Ishikawa (cell line): Measurements from ENCODE around the gene SYP.

Source experiments
- CEBPB ChIP-seq: IDR thresholded peaks from 2 replicates; pipeline ENCODE4 v1.6.1; 2012
- CREB1 ChIP-seq: IDR thresholded peaks from 2 replicates; pipeline ENCODE4 v1.6.1; 2012; ENCODE audit warnings: low read depth
- EGR1 ChIP-seq: IDR thresholded peaks from 2 replicates; pipeline ENCODE4 v1.6.1; 2012
- EP300 ChIP-seq: IDR thresholded peaks from 2 replicates; pipeline ENCODE4 v1.6.1; 2012; ENCODE audit warnings: borderline replicate concordance
- FOXM1 ChIP-seq: IDR thresholded peaks from 2 replicates; pipeline ENCODE4 v1.6.1; 2012; ENCODE audit warnings: low read depth, borderline replicate concordance
- TEAD4 ChIP-seq: IDR thresholded peaks from 2 replicates; pipeline ENCODE4 v1.6.1; 2012
- YY1 ChIP-seq: IDR thresholded peaks from 2 replicates; pipeline ENCODE4 v1.6.1; 2012; ENCODE audit warnings: low read depth
- TF ChIP-seq, protein P1 (sequence below): IDR thresholded peaks from 2 replicates; pipeline ENCODE4 v1.6.1; 2012; ENCODE audit warnings: low read depth, mild to moderate bottlenecking

DNA sequence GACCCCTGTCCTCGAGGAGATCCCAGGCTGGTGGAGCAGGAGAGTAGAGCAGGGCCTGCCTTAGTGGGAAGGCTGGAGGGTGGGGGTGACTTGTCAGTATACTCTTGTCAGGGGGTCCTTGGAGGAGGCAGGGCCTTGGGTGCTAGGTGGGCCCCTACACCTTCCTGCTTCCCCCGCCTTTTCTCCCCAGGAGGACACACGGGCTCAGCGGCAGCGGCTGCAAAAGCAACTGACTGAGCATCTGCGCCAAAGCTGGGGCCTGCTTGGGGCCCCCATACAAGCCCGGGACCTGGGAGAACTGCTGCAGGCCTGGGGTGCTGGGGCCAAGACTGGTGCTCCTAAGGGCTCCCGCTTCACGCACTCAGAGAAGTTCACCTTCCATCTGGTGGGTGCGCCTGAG, 46.5 kb upstream of the SYP start:
- TF ChIP-seq CREB1, result no peak
- TF ChIP-seq EP300, result no peak
- no peak for TF ChIP-seq FOXM1
- TF ChIP-seq, protein P1, sequence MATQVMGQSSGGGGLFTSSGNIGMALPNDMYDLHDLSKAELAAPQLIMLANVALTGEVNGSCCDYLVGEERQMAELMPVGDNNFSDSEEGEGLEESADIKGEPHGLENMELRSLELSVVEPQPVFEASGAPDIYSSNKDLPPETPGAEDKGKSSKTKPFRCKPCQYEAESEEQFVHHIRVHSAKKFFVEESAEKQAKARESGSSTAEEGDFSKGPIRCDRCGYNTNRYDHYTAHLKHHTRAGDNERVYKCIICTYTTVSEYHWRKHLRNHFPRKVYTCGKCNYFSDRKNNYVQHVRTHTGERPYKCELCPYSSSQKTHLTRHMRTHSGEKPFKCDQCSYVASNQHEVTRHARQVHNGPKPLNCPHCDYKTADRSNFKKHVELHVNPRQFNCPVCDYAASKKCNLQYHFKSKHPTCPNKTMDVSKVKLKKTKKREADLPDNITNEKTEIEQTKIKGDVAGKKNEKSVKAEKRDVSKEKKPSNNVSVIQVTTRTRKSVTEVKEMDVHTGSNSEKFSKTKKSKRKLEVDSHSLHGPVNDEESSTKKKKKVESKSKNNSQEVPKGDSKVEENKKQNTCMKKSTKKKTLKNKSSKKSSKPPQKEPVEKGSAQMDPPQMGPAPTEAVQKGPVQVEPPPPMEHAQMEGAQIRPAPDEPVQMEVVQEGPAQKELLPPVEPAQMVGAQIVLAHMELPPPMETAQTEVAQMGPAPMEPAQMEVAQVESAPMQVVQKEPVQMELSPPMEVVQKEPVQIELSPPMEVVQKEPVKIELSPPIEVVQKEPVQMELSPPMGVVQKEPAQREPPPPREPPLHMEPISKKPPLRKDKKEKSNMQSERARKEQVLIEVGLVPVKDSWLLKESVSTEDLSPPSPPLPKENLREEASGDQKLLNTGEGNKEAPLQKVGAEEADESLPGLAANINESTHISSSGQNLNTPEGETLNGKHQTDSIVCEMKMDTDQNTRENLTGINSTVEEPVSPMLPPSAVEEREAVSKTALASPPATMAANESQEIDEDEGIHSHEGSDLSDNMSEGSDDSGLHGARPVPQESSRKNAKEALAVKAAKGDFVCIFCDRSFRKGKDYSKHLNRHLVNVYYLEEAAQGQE, result no peak
- TF ChIP-seq TEAD4, result no peak
- TF ChIP-seq YY1, result no peak
- TF ChIP-seq CEBPB, result no peak
- no peak for TF ChIP-seq EGR1
